Prostate gland (tissue), 2 donors: ENCODE results near the gene PAH.

ENCODE experiments used
- CTCF ChIP-seq, 4 experiments: fragments of 200-600 bp in 2 of 4; fragments of 450-650 bp in 2 of 4; sonication (generic) in 2 of 4; IDR thresholded peaks; 1 replicate in 3 of 4; 2 replicates in 1 of 4; pipeline ENCODE4 v1.5.1; 2016 to 2019; ENCODE audit warnings: antibody characterized with exemption in 4 of 4, mild to moderate bottlenecking in 2 of 4, moderate library complexity in 2 of 4
- POLR2A ChIP-seq: fragments of 450-650 bp; IDR thresholded peaks from one replicate; pipeline ENCODE4 v1.6.1; 2016; ENCODE audit warnings: antibody characterized with exemption, mild to moderate bottlenecking
- POLR2AphosphoS5 ChIP-seq: sonication (generic); formaldehyde crosslinking; IDR thresholded peaks from one replicate; pipeline ENCODE4 v1.6.1; 2017; ENCODE audit warnings: antibody characterized with exemption

GRCh38 chr12:102851246-102851645 is 65.8 kb downstream of the PAH start:
- TF ChIP-seq CTCF (IDR thresholded peaks at IDR 0.05) (no peak), POLR2AphosphoS5 (no peak), POLR2A (no peak)
